Measurements from ENCODE around the gene KRR1. TPM values are rescaled to one million over a fixed set of nuclear protein-coding genes. Genes with fewer than 3 reads are reported as not detected.
A peak's percentile ranks its signal among the peaks of the same experiment; 100 is the strongest.

KRR1 gene
- total RNA-seq, 1 experiment from 2014 or later, result 192 TPM

DNA sequence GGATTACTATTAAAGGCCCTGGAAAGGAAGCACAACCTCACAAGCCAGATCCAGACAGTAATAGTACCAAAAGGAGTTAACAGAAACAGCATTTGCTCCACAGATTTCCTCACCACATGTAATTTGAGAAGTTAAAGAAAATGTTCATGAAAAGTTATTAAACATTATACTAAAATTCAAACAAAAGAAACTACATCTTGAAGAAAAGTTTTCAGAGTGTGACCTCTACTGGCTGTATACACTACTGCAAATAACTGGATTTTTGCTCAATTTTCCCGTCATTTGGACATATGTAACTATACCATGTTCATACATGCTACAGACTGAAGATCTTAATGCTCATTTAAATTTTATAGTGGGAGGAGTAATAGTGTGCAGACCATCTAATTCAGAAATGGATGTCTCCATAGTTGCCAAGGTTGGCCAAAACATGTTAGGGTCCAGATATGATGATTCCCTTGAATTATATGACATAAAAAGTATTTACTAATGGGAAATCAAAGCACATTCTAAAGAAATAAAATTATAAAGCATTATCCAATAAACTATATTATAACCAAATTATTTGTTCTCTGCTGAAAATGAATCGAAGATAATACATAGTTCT lies 5.6 kb downstream of the KRR1 start:
- no TSS peak for BruUV-seq (replicated peaks)

DNA sequence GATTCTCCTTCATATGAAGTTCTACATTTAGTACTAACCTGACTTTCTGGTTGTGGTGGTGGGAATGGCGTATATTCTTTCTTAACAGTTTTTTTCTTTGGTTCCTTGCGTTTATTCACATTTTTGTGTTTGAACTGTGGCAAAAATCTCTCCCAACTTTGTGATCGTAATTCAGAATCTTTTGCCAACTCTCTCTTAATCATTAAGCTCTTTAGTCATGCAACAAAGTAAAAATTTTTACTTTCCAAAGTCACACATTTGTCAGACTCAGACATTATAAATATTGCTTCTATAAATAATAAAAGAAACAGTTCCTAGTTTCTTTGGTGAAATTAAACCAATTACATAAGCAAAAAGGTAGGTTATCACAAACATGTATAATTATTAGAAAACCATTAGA lies 7.5 kb downstream of the KRR1 start:
- H3K27ac ChIP-seq (ENCODE audit: low read depth, low read length), result no peak overlapping the region
- no peak overlapping the region for H3K9ac ChIP-seq (ENCODE audit: low read length)
- RAD21 ChIA-PET (ENCODE audit: low non-redundant PET in 1 of 2, low total read pairs in 2 of 2, uncharacterized antibody in 2 of 2, unreplicated experiment in 2 of 2), result no interaction called here
- CTCF ChIA-PET, result no interaction called here
- DNase-seq (ENCODE audit: low read depth, low spot score) (no peak), ATAC-seq (no peak)
- no peaks in the 10 kb centered on the region for H3K9me3 ChIP-seq (ENCODE audit: control insufficient read depth in 1 of 2, insufficient read depth in 1 of 2, low read depth in 1 of 2, low read length in 2 of 2)
- H4K20me1 ChIP-seq (ENCODE audit: insufficient read depth), result no peaks in the 10 kb centered on the region
- H3K4me3 ChIP-seq (replicated peaks in 1 of 2; ENCODE audit: low read depth in 1 of 2, low read length in 2 of 2), result no peak overlapping the region
- no peaks in the 10 kb centered on the region for H3K9me2 ChIP-seq (ENCODE audit: insufficient read depth)
- intact Hi-C loops (cut with micrococcal nuclease), result loop anchor here (10.0 kb wide), 1 partner anchor 339 kb away; no protein-coding TSS in a partner anchor
- H3K4me2 ChIP-seq (ENCODE audit: low read length), result no peak overlapping the region
- H3K27me3 ChIP-seq (ENCODE audit: insufficient read depth, low read length), result no peaks in the 10 kb centered on the region
- H3K36me3 ChIP-seq (ENCODE audit: control insufficient read depth in 1 of 2, insufficient read depth in 2 of 2, low read length in 2 of 2), result peaks cover 71 to 84% of the 10 kb centered on the region in 2 experiments
- no TSS peak for BruUV-seq (replicated peaks)
- POLR2A ChIA-PET, result no interaction called here
- H3K79me2 ChIP-seq (ENCODE audit: insufficient read depth, low read length), result peaks cover 96% of the 10 kb centered on the region
- peaks cover 3 to 7% of the 10 kb centered on the region in 2 experiments; a peak in 2 of 4 replicates for H3K4me1 ChIP-seq (ENCODE audit: control insufficient read depth in 1 of 2, insufficient read depth in 2 of 2, low read length in 2 of 2)
- H2AFZ ChIP-seq (ENCODE audit: low read depth, low read length, poor library complexity, severe bottlenecking), result no peak overlapping the region
- TF ChIP-seq POLR2AphosphoS5 (IDR thresholded peaks at IDR 0.05; ENCODE audit: low read depth, low read length) (no peak), SIN3A (IDR thresholded peaks at IDR 0.05; ENCODE audit: low read depth) (no peak), SRF (IDR thresholded peaks at IDR 0.05; ENCODE audit: low read depth) (no peak), TCF7L2 (IDR thresholded peaks at IDR 0.05; ENCODE audit: borderline replicate concordance, extremely low read depth, insufficient read depth, insufficient read length) (no peak), CEBPB (IDR thresholded peaks at IDR 0.05; ENCODE audit: low read depth) (no peak), ZNF274 (IDR thresholded peaks at IDR 0.05; ENCODE audit: low read depth, low read length) (no peak), EZH2phosphoT487 (IDR thresholded peaks at IDR 0.05; ENCODE audit: borderline replicate concordance) (no peak), RAD21 (IDR thresholded peaks at IDR 0.05; ENCODE audit: low read depth) (no peak), SP1 (IDR thresholded peaks at IDR 0.05; ENCODE audit: low read depth) (no peak), POLR2A (IDR thresholded peaks at IDR 0.05; ENCODE audit: borderline replicate concordance, extremely low read depth, insufficient read depth, insufficient read length) (no peak)
- TF ChIP-seq, protein P1, sequence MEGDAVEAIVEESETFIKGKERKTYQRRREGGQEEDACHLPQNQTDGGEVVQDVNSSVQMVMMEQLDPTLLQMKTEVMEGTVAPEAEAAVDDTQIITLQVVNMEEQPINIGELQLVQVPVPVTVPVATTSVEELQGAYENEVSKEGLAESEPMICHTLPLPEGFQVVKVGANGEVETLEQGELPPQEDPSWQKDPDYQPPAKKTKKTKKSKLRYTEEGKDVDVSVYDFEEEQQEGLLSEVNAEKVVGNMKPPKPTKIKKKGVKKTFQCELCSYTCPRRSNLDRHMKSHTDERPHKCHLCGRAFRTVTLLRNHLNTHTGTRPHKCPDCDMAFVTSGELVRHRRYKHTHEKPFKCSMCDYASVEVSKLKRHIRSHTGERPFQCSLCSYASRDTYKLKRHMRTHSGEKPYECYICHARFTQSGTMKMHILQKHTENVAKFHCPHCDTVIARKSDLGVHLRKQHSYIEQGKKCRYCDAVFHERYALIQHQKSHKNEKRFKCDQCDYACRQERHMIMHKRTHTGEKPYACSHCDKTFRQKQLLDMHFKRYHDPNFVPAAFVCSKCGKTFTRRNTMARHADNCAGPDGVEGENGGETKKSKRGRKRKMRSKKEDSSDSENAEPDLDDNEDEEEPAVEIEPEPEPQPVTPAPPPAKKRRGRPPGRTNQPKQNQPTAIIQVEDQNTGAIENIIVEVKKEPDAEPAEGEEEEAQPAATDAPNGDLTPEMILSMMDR (IDR thresholded peaks at IDR 0.05 in 2 of 3, conservative IDR thresholded peaks at IDR 0.05 in 1 of 3; ENCODE audit: borderline replicate concordance in 1 of 3, insufficient read depth in 1 of 3, low read depth in 2 of 3, low read length in 2 of 3), result no peak
- TF ChIP-seq, protein P2, sequence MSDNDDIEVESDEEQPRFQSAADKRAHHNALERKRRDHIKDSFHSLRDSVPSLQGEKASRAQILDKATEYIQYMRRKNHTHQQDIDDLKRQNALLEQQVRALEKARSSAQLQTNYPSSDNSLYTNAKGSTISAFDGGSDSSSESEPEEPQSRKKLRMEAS (IDR thresholded peaks at IDR 0.05), result no peak

More for the DNA sequence above, 5.6 kb downstream of the KRR1 start:
- Histone ChIP-seq H3K9me3 (ENCODE audit: control insufficient read depth in 1 of 2, insufficient read depth in 1 of 2, low read depth in 1 of 2, low read length in 2 of 2) (no peaks in the 10 kb centered on the region), H3K9me2 (ENCODE audit: insufficient read depth) (no peaks in the 10 kb centered on the region), H3K27ac (ENCODE audit: low read depth, low read length) (no peak overlapping the region), H3K4me3 (replicated peaks in 1 of 2; ENCODE audit: low read depth in 1 of 2, low read length in 2 of 2) (no peak overlapping the region), H2AFZ (ENCODE audit: low read depth, low read length, poor library complexity, severe bottlenecking) (no peak overlapping the region), H3K9ac (ENCODE audit: low read length) (no peak overlapping the region), H3K27me3 (ENCODE audit: insufficient read depth, low read length) (no peaks in the 10 kb centered on the region), H3K4me2 (ENCODE audit: low read length) (no peak overlapping the region), H3K79me2 (ENCODE audit: insufficient read depth, low read length) (peaks cover 99% of the 10 kb centered on the region), H3K36me3 (ENCODE audit: control insufficient read depth in 1 of 2, insufficient read depth in 2 of 2, low read length in 2 of 2) (peaks cover 67 to 68% of the 10 kb centered on the region in 2 experiments), H4K20me1 (ENCODE audit: insufficient read depth) (no peaks in the 10 kb centered on the region), H3K4me1 (ENCODE audit: control insufficient read depth in 1 of 2, insufficient read depth in 2 of 2, low read length in 2 of 2) (peaks cover 13 to 22% of the 10 kb centered on the region in 2 experiments; a peak in 2 of 4 replicates)
- intact Hi-C loops (cut with micrococcal nuclease), result loop anchor here (5.0 to 10.0 kb wide), 2 partner anchors 174 to 341 kb away; partner anchors contain the start of genes CAPS2 and GLIPR1L1
- peak; percentile 59; the same call in 1 of the 2 replicates for ATAC-seq
- RAD21 ChIA-PET (ENCODE audit: low non-redundant PET in 1 of 2, low total read pairs in 2 of 2, uncharacterized antibody in 2 of 2, unreplicated experiment in 2 of 2), result no interaction called here
- POLR2A ChIA-PET, result no interaction called here
- no peak for TF ChIP-seq EZH2phosphoT487 (IDR thresholded peaks at IDR 0.05; ENCODE audit: borderline replicate concordance)
- peak; percentile 63 for TF ChIP-seq RAD21 (IDR thresholded peaks at IDR 0.05; ENCODE audit: low read depth)
- no peak for TF ChIP-seq POLR2AphosphoS5 (IDR thresholded peaks at IDR 0.05; ENCODE audit: low read depth, low read length)
- TF ChIP-seq, protein P1 (IDR thresholded peaks at IDR 0.05 in 2 of 3, conservative IDR thresholded peaks at IDR 0.05 in 1 of 3; ENCODE audit: borderline replicate concordance in 1 of 3, insufficient read depth in 1 of 3, low read depth in 2 of 3, low read length in 2 of 3), result peak; percentile 36 to 69 (median 51); a peak in 4 of 6 replicates
- no peak for TF ChIP-seq ELF1 (IDR thresholded peaks at IDR 0.05; ENCODE audit: borderline replicate concordance, low read depth)
- CTCF ChIA-PET, result no interaction called here
- no peak for DNase-seq (ENCODE audit: low read depth, low spot score)

All from HCT116 (cell line).